Head of caudate nucleus (tissue), 42 donors: ENCODE data around the gene CERKL.

Experiments used
- DNase-seq, 42 donors: peaks; one replicate each; pipeline versions ENCODE4 v3.0.0 to v3.0.0-alpha.2; 2020 to 2021; ENCODE audit warnings: mixed read lengths in 7 of 42
- intact Hi-C: fragments of 100-400 bp; cut with DNase I; formaldehyde crosslinking; loops from one replicate; pipeline ENCODE4 v1.15.0; 2022

The CERKL gene

DNA sequence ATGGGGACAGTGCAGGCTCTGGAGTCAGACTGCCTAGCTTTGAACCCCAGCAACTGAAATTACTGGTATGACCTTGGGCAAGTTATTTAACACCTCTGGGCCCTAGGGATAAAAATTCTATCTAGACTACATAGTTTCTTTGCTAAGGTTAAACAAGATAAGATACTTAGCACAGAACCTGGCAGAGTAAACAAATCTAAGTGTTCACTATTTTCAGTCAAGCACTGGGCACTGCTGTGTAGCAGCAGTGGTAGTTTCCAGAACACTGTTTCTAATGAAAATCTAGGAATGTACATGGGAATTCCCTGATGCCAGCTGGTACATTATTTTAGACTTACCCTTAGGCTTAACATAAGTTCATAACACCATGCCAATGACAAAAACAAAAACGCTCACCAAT is 17.2 kb downstream of the CERKL start:
- intact Hi-C loops, result no loop called here

DNA sequence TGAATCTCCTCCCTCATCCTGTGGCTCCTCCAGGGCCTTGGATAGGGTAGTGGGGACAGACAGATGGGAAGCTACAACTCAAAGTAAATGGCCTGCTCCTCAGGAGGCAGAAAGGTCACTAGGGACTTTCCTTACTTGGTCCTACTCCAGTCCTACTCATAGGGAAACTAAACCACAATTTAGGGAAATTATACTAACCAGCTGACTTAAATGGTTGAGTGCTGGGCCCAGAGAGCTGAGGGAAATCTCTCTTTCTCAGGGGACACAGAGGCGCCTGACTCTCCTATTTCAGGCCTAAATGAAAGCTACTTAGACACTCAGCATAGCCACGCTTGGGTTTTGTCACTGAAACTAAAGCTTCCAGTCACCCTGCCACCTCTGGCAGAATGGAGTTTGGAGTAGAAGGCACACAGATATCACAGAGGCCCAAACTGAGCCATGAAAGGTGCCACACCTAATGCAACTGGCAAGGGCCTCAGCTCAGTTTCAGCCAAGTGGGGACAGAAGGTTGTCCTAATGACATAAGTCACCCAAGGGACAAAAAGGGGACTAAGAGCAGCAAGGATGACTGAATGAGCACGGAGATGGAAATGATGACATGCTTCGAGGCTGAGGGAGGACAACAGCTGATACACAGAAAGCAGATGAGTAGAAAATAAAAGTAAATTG is 24.0 kb downstream of the CERKL start:
- intact Hi-C loops, result no loop called here
- DNase-seq, result no peak

More for the DNA sequence above, 17.2 kb downstream of the CERKL start:
- no peak for DNase-seq

DNA sequence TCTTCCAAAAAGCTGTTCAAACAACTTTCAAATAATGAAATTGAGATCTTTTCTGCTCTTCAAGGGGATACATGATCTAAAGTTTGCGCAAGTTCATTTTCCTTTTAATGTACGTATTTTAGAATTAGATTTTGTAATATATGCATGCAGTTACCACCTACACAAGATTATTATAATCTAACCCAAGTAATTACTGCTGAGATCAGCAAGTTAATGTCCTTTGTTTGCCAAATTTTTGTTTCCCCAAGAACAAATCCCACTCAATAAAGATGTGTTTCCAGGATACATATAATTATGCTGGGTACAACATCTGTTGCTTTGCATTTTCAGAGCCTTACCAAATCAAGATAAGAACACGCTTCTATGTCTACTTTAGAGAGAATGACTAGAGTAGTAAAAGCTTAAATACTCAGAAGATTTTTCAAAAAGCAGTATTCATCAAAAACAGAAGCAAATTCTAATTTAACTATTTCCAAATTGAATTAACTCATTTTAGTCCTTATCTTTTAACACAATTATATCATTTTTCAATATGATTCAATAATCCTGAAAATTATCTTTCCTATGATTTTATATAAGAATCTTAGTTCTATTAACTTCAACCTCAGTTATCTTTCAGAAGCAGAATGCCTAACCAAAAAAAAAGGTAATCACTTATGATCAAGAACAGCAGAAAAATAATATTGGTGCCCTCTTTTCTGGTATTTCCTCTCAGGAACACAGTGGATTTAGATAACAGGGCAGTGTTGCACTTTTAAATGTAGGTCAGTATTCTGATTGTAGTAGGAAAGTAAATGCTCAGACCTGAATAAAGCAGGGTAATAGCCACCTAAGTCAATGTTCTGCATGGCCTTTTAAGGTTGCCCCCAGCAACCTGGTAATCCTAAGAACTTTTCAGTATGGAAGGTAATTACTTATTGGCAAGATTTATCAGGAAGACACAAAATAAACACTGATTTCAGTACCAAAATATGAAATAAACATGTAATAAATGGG is 28.0 kb downstream of the CERKL start:
- intact Hi-C loops, result no loop called here
- no peak for DNase-seq

DNA sequence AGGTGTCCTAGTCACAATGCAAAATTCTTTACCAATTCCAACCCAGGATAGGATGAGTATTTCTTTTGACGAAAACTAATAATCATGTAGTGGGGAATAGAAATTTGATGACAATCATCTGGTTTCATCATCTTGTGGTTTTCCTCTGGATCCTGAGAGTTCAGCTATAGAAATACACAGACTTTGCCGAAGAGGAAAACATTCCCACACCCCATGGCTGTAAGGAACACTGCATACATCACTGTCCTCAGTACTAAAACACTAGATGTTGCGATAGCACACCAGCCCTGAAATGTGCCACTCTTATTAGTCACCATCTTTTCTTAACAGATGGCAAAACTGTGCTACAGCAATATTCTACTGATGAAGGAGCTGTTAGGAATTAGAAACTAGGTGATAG is 29.4 kb downstream of the CERKL start:
- no peak for DNase-seq
- intact Hi-C loops, result no loop called here

DNA sequence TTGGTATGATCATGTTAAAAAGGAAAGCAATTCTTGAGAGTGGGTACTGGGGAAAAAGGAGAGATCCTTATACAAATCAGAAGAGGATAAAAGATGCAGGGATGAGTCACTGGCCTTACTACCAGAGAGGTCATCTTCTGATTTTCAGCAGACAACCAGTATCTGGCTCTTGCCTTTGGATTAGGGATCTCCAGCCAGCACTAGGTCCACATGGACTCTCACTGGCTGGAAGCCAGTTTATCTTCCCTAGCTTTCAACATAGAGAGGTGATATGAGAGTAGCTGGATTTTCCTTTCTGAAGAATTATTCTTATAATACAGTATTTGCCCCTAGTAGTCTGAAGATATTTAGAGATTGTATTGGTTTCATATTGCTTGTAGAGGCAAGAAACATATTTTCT is 30.2 kb downstream of the CERKL start:
- DNase-seq, result no peak
- intact Hi-C loops, result no loop called here

DNA sequence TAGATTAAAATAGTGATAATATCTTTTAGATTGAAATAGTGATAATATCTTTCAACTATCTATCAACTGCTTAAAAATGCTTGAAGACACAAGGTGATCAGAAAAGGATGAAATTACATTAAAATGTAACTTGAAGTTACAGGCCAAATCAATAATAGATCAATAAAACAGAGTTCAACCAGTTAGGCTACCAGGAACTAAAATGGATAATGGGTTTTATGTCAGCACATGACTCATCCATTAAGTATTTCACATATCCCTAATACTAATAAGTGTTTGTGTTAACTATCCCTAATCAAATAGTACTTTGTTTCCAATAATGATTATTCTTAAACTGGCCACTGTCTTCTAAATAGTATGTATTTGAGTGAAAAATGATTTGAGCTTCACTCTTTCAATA is 33.7 kb downstream of the CERKL start:
- intact Hi-C loops, result no loop called here
- no peak for DNase-seq

DNA sequence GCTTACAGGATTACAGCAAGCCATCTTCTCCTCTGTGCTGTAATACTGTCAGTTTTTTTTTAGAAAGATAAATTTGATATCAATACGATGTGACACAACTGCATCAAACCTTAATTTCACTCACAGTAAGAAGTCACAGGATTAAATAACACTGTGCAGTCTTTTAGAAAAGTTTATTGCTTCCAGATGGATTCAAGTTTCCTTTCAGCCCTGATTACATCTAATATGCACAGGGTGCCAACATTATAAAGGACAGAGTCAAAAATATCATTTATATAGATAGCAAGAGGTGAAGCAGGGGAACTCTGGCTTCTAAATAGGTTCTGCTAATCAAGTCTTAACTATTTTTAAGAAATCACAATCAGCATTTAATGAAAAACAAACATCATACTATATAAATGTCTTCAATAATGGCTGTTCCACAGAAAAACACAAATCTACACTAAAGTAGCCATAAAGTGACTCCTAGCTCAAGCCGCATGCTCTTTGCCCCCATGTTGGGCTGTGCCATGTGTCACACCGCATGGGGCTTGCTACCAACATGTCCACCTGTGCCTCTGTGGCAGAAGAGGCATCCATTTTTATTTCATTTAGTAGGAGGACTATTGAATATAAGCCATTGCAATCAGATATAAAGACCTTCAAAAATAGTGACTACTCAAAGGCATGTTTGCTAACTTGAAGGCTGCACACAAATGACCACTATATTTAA is 35.0 kb downstream of the CERKL start:
- intact Hi-C loops, result no loop called here
- DNase-seq, result no peak

DNA sequence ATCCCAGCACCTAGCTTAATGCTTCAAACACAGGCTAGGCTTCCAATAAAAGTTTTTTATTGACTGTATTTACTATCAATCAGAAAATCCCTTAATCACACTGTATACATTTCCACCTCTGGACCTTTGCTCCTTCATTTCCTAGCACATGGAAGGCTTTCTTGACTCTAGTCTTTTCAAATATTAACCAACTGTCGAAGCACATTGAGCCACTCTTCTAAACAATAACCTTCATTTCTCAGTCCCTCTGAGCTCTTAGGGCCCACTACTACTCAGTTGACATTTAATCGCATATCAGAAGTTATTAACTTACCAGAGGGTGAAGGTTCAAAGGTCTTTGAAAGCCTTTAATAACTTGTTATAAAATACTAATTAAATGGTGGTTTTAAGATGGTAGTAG is 37.4 kb downstream of the CERKL start:
- no peak for DNase-seq
- intact Hi-C loops, result no loop called here

DNA sequence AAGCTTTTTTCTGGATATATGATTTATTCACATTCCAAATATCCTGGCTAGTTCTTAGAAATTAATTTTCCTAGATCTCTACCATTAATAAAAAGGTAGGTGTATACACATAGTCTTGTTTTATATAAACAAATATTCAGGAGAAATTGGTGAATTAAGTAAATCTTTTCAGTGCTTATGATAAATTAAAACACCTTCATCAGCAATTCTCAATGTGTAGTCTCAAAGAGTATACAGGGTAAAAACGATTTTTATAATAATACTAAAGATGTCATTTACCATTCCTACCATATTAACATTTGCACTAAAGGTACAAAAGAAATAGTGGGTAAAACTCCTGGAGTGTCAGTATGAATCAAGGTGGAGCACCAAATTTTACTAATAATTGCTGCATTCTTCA is 40.2 kb downstream of the CERKL start:
- DNase-seq, result no peak
- intact Hi-C loops, result no loop called here

DNA sequence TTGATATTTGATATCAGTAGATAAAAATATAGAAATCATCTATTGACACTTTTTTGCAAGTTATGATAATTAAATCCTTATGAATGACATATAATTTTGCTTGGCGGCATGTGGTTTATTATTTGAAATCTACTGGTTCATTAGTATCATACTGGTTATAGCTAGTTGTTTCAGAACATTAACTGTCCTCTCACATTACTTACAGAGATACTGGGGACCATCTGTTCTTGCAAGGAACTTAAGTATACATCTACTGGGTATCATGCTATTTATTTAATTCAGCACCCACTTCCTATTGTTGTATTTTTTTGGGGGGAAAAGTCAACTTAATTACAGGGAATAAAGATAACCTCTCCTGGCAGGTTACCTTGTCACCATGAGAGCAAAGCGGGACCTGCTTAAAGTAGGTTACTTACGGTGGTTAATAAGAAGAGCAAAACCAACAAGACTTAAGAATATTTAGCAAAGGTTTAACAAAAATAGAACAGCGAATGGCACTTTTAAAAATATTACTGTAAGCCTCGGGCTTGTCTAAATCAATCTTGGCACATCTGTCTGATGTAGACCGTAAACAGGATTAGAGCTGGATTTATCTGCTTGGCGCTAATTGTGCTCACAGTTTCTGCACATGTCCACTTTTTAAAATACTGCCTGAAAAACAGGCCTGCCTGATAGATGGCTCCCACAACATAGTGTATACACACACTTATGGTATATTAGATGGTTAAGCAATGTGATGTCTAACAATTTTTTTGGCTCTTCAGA is 41.8 kb downstream of the CERKL start:
- DNase-seq, result no peak
- intact Hi-C loops, result no loop called here

DNA sequence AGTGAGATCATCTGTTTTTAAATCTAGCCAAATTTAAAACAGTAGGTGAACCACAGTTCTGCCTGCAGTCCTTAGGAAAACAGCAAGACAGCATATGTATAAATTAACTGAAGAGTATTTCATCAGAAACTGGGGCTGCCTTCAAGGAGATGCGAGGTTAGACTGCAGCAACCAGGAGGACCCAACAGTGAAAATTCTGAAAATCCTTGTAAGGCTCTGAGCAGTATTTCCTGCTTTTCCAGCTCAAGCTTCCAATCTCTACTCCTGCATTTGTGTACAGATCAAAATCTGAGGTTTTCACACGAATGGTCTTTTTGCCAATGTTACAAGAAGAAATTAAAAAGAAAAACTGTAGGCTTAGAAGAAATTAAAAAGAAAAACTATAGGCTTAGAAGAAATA is 43.7 kb downstream of the CERKL start:
- no peak for DNase-seq
- intact Hi-C loops, result no loop called here

DNA sequence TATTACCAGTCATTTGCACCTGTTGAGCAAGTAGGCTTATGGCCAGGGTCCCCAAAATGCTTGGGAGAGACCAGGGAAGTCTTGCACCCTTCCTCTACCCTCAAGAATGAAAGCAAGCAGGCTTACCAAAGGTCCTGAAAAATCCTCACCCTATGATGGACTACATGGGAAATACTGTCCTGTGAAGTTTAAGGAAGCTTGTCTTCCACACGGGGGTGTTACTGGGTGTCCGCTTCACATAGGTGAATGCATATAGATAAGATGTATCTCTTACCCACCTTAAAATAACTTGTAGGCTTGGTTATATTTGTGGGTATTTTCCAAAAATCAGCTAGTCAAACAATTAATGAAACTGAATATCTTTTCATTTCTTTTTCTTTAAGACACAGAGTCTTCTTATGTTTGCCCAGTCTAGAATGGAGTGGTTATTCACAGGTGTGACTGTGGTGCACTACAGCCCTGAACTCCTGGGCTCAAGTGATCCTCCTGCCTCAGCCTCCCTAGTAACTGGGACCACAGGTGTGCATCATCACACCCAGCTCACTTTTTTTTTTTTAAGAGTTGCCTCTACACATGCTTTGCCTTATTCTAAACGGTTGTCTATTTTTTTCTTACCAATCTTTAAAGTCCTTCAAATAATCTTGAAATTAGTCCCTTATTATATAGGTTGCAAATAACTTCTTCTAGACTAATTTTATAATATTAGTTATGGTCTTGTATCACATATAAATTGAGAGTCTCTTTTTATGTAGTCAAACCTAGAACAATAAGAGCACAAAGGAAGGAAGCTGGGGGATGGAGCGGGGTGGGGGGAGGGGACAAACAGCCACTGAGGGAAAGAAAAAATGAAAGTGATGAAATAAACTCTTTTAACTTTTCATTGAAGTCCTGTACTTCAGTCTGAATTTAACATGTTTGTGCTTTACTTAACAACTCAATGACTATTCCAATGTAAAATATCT is 49.0 kb downstream of the CERKL start:
- DNase-seq, result no peak

DNA sequence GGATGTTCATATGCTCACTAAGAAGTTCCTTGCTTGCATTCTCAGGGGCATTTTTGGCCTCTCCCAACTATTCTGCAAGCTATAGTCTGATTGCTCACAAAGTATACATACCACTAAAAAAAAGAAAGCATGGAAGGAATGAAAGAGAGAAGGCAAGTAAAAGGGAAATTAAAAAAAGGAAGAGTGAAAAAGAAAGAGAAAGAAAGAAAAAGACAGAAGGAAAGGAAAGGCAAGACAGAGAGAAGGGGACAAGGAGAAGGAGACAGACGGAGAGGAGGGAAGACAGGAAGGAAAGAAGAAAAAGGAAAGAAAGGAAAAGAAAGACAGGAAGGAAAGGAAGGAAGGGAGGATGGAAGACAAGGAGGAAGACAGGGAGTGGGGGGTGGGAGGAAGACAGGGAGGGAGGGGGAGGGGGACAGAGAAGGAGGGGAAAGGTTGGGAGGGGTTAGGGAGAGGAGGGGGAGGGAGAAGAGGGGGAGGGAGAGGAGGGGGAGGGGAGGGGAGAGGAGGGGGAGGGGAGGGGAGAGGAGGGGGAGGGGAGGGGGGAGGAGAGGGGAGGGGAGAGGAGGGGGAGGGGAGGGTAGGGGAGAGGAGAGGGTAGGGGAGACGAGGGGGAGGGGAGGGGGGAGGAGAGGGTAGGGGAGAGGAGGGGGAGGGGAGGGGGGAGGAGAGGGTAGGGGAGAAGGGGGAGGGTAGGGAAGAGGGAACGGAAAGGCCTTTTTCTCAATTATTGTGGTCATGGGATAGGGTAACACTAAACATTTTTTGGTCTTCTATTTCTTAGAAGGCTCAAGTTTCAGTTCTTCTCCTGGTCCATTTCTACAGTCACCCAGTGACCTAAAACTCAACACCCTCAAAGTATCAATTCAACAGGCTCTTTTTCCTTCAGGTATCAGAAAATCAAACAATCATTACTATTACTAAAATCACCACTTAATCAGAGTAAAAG is 50.7 kb downstream of the CERKL start:
- intact Hi-C loops, result no loop called here
- DNase-seq, result no peak

More for the DNA sequence above, 49.0 kb downstream of the CERKL start:
- intact Hi-C loops, result no loop called here

DNA sequence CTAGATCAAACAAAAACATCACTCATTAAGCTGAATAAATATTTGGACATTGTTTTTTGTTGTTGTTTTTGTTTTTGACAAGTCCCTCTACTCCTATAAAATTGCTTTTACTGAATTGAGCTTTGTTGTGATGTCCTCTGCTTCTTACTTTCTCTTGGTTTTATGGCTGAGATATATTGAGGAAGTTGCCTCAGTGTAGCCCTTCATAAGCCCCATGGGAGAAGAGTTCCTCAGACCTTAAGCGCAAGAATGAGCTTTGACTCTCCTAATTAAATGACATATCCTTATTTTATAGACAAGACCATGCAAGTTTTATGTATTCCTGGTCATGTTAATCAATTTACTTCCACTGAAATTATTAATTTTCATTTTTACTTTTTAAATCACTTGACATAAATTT is 54.9 kb downstream of the CERKL start:
- intact Hi-C loops, result no loop called here
- DNase-seq, result no peak

DNA sequence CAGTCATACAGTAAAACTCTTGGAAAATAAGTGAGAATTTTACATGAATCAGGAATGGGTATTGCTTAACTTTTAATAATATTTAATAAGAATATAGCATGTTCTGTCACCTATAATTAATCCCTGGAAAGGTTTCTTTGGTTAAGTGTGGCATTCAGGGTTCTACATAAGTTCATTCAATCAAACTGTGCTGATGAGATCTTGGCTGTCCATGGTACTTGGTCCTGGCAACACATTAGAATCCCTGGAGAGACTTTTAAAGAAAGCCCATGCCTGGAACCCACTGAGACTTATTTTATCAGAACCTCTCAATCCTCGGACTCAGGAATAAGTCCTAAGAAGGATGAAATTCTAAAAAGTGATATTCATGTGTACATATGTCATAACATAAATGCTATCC is 60.3 kb downstream of the CERKL start:
- intact Hi-C loops, result no loop called here

DNA sequence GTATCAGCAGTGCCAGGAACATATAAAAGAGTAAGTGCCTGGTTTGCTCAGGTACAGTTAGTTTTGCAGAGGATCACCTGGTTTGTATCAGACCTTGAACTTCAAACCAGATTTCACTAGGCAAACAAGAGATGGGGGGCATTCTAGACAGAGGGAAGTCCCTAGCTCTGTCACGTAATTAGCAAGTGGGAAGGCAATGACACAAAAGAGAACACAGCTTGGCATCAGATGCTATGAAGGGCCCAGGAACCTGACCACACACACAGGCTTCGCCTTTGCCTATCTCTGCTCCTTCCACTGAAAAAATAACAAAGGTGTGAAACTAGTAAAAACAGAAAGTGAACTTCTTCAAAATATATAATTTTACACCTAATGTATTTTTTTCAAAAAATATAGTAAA is 62.6 kb downstream of the CERKL start:
- intact Hi-C loops, result no loop called here
- DNase-seq, result no peak

More for the DNA sequence above, 60.3 kb downstream of the CERKL start:
- DNase-seq, result no peak

DNA sequence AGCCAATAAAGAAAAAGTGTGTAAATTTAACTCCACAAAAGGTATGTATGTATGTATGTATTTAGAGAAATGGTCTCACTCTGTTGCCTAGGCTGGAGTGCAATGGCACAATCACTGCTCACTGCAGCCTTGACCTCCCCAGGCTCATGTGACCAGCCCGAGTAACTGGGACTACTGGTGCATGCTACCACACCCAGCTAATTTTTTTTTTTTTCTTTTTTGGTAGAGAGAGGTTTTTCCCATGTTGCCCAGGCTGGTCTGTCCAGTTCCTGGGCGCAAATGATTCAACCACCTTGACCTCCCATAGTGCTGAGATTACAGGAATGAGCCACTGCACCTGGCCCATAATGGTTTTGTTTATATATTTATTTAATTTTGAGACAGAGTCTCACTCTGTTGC is 67.1 kb downstream of the CERKL start:
- intact Hi-C loops, result no loop called here
- no peak for DNase-seq
